Heart left ventricle (tissue), 16 donors: ENCODE measurements around the gene ABHD18. TPM values are rescaled to one million over a fixed set of nuclear protein-coding genes. Genes with fewer than 3 reads are reported as not detected.
"Not testable (repeated sequence)": the region's sequence is repeated elsewhere in the genome, so short reads cannot be mapped to it uniquely, and the experiment has no call there.

ENCODE experiments used
- ATAC-seq, 4 donors: fragments of 200-7000 bp; cut with Tn5 transposase; one replicate each; pipeline ENCODE4 v1.9.1; 2020 to 2022; ENCODE audit warnings: moderate library complexity in 4 of 4, mild to moderate bottlenecking in 3 of 4, moderate number of reproducible peaks in 1 of 4
- DNase-seq, 5 donors: peaks; one replicate each; pipeline ENCODE4 v3.0.0-alpha.2; 2020
- H3K27ac ChIP-seq, 12 donors: fragments of 200-600 bp; sonication (generic) in 4 of 12; one replicate each; pipeline versions ENCODE4 v1.5.0 to v1.8.0; 2016 to 2022; ENCODE audit warnings: mild to moderate bottlenecking in 2 of 12
- H3K27me3 ChIP-seq, 9 donors: fragments of 200-600 bp; sonication (generic) in 2 of 9; one replicate each; pipeline versions ENCODE4 v1.5.1 to v1.8.0; 2016 to 2022; ENCODE audit warnings: mild to moderate bottlenecking in 3 of 9
- H3K36me3 ChIP-seq, 9 donors: fragments of 200-600 bp; sonication (generic) in 2 of 9; one replicate each; pipeline versions ENCODE4 v1.5.0 to v1.8.0; 2018 to 2022; ENCODE audit warnings: mild to moderate bottlenecking in 2 of 9
- H3K4me1 ChIP-seq, 12 donors: fragments of 200-600 bp; sonication (generic) in 4 of 12; one replicate each; pipeline versions ENCODE4 v1.5.0 to v1.8.0; 2016 to 2022; ENCODE audit warnings: mild to moderate bottlenecking in 3 of 12
- H3K4me3 ChIP-seq, 12 donors: fragments of 200-600 bp; sonication (generic) in 4 of 12; one replicate each; pipeline versions ENCODE4 v1.5.0 to v1.8.0; 2017 to 2022; ENCODE audit warnings: mild to moderate bottlenecking in 9 of 12, moderate library complexity in 4 of 12
- H3K9me3 ChIP-seq, 12 donors: fragments of 200-600 bp; sonication (generic) in 4 of 12; one replicate each; pipeline versions ENCODE4 v1.5.0 to v1.8.0; 2016 to 2022; ENCODE audit warnings: mild to moderate bottlenecking in 1 of 12
- CTCF ChIP-seq, 12 donors: fragments of 200-600 bp; sonication (generic) in 4 of 12; IDR thresholded peaks; one replicate each; pipeline versions ENCODE4 v1.5.0 to v1.8.0; 2018 to 2022; ENCODE audit warnings: antibody characterized with exemption in 12 of 12, mild to moderate bottlenecking in 5 of 12
- POLR2A ChIP-seq, 2 donors: fragments of 450-650 bp; IDR thresholded peaks; one replicate each; pipeline ENCODE4 v1.6.1; 2017; ENCODE audit warnings: antibody characterized with exemption in 2 of 2, mild to moderate bottlenecking in 2 of 2, moderate library complexity in 2 of 2
- WGBS, 4 donors: extraction: QIAGEN DNeasy Blood & Tissue Kit in 2 of 4; methylation state at CpG; one replicate each; pipeline versions ENCODE4 v1.1.5 to v1.1.7; 2013 to 2018; 5-methylcytosine and 5-hydroxymethylcytosine counted together
- intact Hi-C, 10 donors: fragments of 100-400 bp; cut with DNase I; formaldehyde crosslinking; loops; one replicate each; pipeline versions ENCODE4 v1.11.1 to v1.14.2; 2022
- polyA plus RNA-seq, 2 donors: library from polyadenylated mRNA; stranded (reverse); fragments of 200-250 nt; gene quantifications; one replicate each; pipeline ENCODE4 v1.2.3, GENCODE V29; 2013
- total RNA-seq, 9 donors: library from RNA; depleted of rRNA in 2 of 9; stranded (reverse); fragments of >200 nt in 2 of 9; fragmentation: NEBNext Ultra II Directional in 3 of 9; extraction: Animal tissue kit (Norgen Biotek cat#: 25700) in 3 of 9; gene quantifications; one replicate each; pipeline versions ENCODE4 v1.1.0 to v1.2.4, GENCODE V29; 2016 to 2023
- donor health status: ischemic (EF 13 %, LVEDD 7.1; RV severe dilation, severe dysfunction).
- donor health status: healthy with polysubstance abuse.
- donor health status: DM: no; HTN: yes; CAD: no.
- donor health status: DM: no; HTN: no; CAD: no.
- donor health status: ischemic (EF 25% LVEDD 6.9; RV normal size, moderate dysfunction).
- donor health status: ischemic (EF 25% LVEDD 5.7; RV mildly dilated, moderate dysfunction).
- donor health status: healthy.
- donor health status: DM: yes; HTN: yes; CAD: no.
- donor health status: ischemic (EF 35%, LVEDD 5.7; RV mildly dilated, moderate dysfunction).
- donor health status: nonischemic (EF 11% LVEDD 7.7; RV severe dilation, severe dysfunction).
- donor health status: DM: yes; HTN: yes; CAD: no.
- donor health status: PGD.
- donor health status: ischemic (EF 29% LVEDD 5.4; RV normal size, mild dysfunction).
- donor health status: nonischemic (EF 23%, LVEDD 6.1; RV moderate dilation, normal function).

ABHD18 gene
- total and polyA plus RNA-seq, 11 donors, result 3.8 to 56.3 (median 19.9) TPM

- peaks cover 0 to 59% (median 45%) of the 10 kb centered on the region in 9 donors for H3K36me3 ChIP-seq
- WGBS, 4 donors, result 82 to 92% (median 90%) methylated on average over 3 of the region's 3 CpGs
- intact Hi-C loops, result no loop called here
- no peak overlapping the region for H3K4me3 ChIP-seq
- DNase-seq, result no peak
- TF ChIP-seq CTCF (IDR thresholded peaks at IDR 0.05), result no peak
- TF ChIP-seq POLR2A (IDR thresholded peaks at IDR 0.05), result no peak
- H3K27ac ChIP-seq, result no peak overlapping the region
- ATAC-seq, result no peak
- no peaks in the 10 kb centered on the region for H3K27me3 ChIP-seq
- peaks cover 0 to 2% (median 0%) of the 10 kb centered on the region in 12 donors for H3K9me3 ChIP-seq
- H3K4me1 ChIP-seq, result peaks cover 0 to 10% (median 0%) of the 10 kb centered on the region in 12 donors
Measured at GRCh38 chr4:127920521-127920920, 44.7 kb upstream of the ABHD18 start.

- DNase-seq (no peak), ATAC-seq (no peak)
- H3K4me1 ChIP-seq, result peaks cover 0 to 4% (median 0%) of the 10 kb centered on the region in 12 donors
- intact Hi-C loops, result no loop called here
- no peak overlapping the region for H3K27ac ChIP-seq
- H3K4me3 ChIP-seq, result no peak overlapping the region
- no peak for TF ChIP-seq POLR2A (IDR thresholded peaks at IDR 0.05)
- TF ChIP-seq CTCF (IDR thresholded peaks at IDR 0.05), result no peak
- H3K36me3 ChIP-seq, result peaks cover 0 to 75% (median 52%) of the 10 kb centered on the region in 9 donors
- no peaks in the 10 kb centered on the region for H3K27me3 ChIP-seq
- H3K9me3 ChIP-seq, result peaks cover 0 to 7% (median 0%) of the 10 kb centered on the region in 12 donors
- WGBS, 4 donors, result 92 to 100% (median 99%) methylated on average over 2 of the region's 2 CpGs
Measured at GRCh38 chr4:127922226-127922625, 43.0 kb upstream of the ABHD18 start.

GRCh38 chr4:127925720-127926119, 39.5 kb upstream of the ABHD18 start:
- ATAC-seq, intact Hi-C loops, DNase-seq, H3K4me1 ChIP-seq, H3K4me3 ChIP-seq, H3K9me3 ChIP-seq, H3K27ac ChIP-seq, H3K27me3 ChIP-seq: not testable (repeated sequence)
- 95 to 100% (median 96%) methylated on average over 2 of the region's 2 CpGs for WGBS, 4 donors
- peaks cover 0 to 74% (median 51%) of the 10 kb centered on the region in 9 donors for H3K36me3 ChIP-seq

GRCh38 chr4:127930175-127930574, 35.0 kb upstream of the ABHD18 start:
- Histone ChIP-seq H3K4me1 (peaks cover 0 to 3% (median 0%) of the 10 kb centered on the region in 12 donors), H3K27me3 (no peaks in the 10 kb centered on the region), H3K27ac (no peak overlapping the region), H3K9me3 (peaks cover 0 to 7% (median 0%) of the 10 kb centered on the region in 12 donors), H3K36me3 (peaks cover 0 to 65% (median 32%) of the 10 kb centered on the region in 9 donors), H3K4me3 (no peak overlapping the region)
- intact Hi-C loops, result no loop called here
- no peak for TF ChIP-seq CTCF (IDR thresholded peaks at IDR 0.05)
- TF ChIP-seq POLR2A (IDR thresholded peaks at IDR 0.05), result no peak
- whole genome bisulfite sequencing, 4 donors, result 94 to 100% (median 97%) methylated on average over 1 of the region's 1 CpG
- DNase-seq (no peak), ATAC-seq (no peak)

GRCh38 chr4:127931836-127932235, 33.4 kb upstream of the ABHD18 start:
- peaks cover 0 to 58% (median 26%) of the 10 kb centered on the region in 9 donors for H3K36me3 ChIP-seq
- H3K27ac ChIP-seq, H3K9me3 ChIP-seq, H3K4me1 ChIP-seq, DNase-seq, H3K4me3 ChIP-seq, ATAC-seq, intact Hi-C loops, H3K27me3 ChIP-seq: not testable (repeated sequence)
- 73 to 85% (median 79%) methylated on average over 6 of the region's 6 CpGs for WGBS, 4 donors
